Fibroblast of lung (primary cell): ENCODE measurements around the gene PNMA1.

Experiments used
- CTCF ChIP-seq, 2 donors: IDR thresholded peaks in 1 of 2; conservative IDR thresholded peaks in 1 of 2; 1 replicate in 1 of 2; 2 replicates in 1 of 2; pipeline ENCODE4 v1.5.1; 2011 to 2012; ENCODE audit warnings: low read length in 2 of 2, control low read depth in 1 of 2, inconsistent platforms in 1 of 2, low read depth in 1 of 2, mild to moderate bottlenecking in 1 of 2
- EZH2 ChIP-seq: IDR thresholded peaks from 2 replicates; pipeline ENCODE4 v1.5.1; 2012; ENCODE audit warnings: low read length, control low read depth, mild to moderate bottlenecking; ENCODE audit errors: missing control alignments

- TF ChIP-seq CTCF (conservative IDR thresholded peaks at IDR 0.05 in 1 of 2, IDR thresholded peaks at IDR 0.05 in 1 of 2; ENCODE audit: low read depth in 1 of 2, low read length in 2 of 2) = no peak
- TF ChIP-seq EZH2 = no peak
Measured at GRCh38 chr14:73738518-73739173, 24.5 kb upstream of the PNMA1 start.
